SK-N-SH treated with all-trans-retinoic acid at 6 μM for 48 hours (cell line): ENCODE results near the gene CBFA2T2.
"Not testable (repeated sequence)": the region's sequence is repeated elsewhere in the genome, so short reads cannot be mapped to it uniquely, and the experiment has no call there.

Source experiments
- ATAC-seq: fragments of 200-7000 bp; cut with Tn5 transposase; 3 replicates; pipeline ENCODE4 v1.9.1; 2020; ENCODE audit warnings: mild to moderate bottlenecking, moderate library complexity
- ARNTL ChIP-seq: fragments of 450-650 bp; formaldehyde crosslinking; IDR thresholded peaks from 2 replicates; pipeline ENCODE4 v1.5.0; 2020; ENCODE audit warnings: low read depth, mild to moderate bottlenecking, moderate library complexity, borderline replicate concordance
- BACH2 ChIP-seq: fragments of 250-450 bp; sonication (Bioruptor Pico); IDR thresholded peaks from 2 replicates; pipeline ENCODE4 v1.9.0; 2021; ENCODE audit warnings: mild to moderate bottlenecking, borderline replicate concordance
- CSDC2 ChIP-seq: fragments of 250-450 bp; sonication (Bioruptor Pico); IDR thresholded peaks from 2 replicates; pipeline ENCODE4 v1.5.0; 2020; ENCODE audit warnings: mild to moderate bottlenecking, moderate library complexity
- ESRRG ChIP-seq: fragments of 250-450 bp; sonication (Bioruptor Pico); IDR thresholded peaks from 2 replicates; pipeline ENCODE4 v1.6.1; 2021; ENCODE audit warnings: mild to moderate bottlenecking
- ISL1 ChIP-seq: fragments of 250-450 bp; sonication (Bioruptor Pico); IDR thresholded peaks from 2 replicates; pipeline ENCODE4 v2.1.2; 2022; ENCODE audit warnings: mild to moderate bottlenecking, moderate library complexity
- OSR1 ChIP-seq: fragments of 250-450 bp; sonication (Bioruptor Pico); IDR thresholded peaks from 2 replicates; pipeline ENCODE4 v1.8.0; 2022; ENCODE audit warnings: moderate library complexity, mild to moderate bottlenecking, inconsistent platforms
- PPARA ChIP-seq: fragments of 250-450 bp; sonication (Bioruptor Pico); IDR thresholded peaks from 2 replicates; pipeline ENCODE4 v1.5.0; 2020; ENCODE audit warnings: mild to moderate bottlenecking, borderline replicate concordance
- RARB ChIP-seq: fragments of 250-450 bp; sonication (Bioruptor Pico); IDR thresholded peaks from 2 replicates; pipeline ENCODE4 v1.8.0; 2021; ENCODE audit warnings: mild to moderate bottlenecking, moderate library complexity
- SNAI2 ChIP-seq: fragments of 250-450 bp; sonication (Bioruptor Pico); IDR thresholded peaks from 2 replicates; pipeline ENCODE4 v1.5.0; 2020; ENCODE audit warnings: mild to moderate bottlenecking, moderate library complexity
- TCF4 ChIP-seq: fragments of 250-450 bp; sonication (Bioruptor Pico); IDR thresholded peaks from 2 replicates; pipeline ENCODE4 v1.8.0; 2021; ENCODE audit warnings: mild to moderate bottlenecking, moderate library complexity, borderline replicate concordance
- ZFP3 ChIP-seq: fragments of 250-450 bp; sonication (Bioruptor Pico); IDR thresholded peaks from 2 replicates; pipeline ENCODE4 v1.5.0; 2020; ENCODE audit warnings: mild to moderate bottlenecking, moderate library complexity
- ZFP30 ChIP-seq: fragments of 450-650 bp; formaldehyde crosslinking; IDR thresholded peaks from 2 replicates; pipeline ENCODE4 v1.5.0; 2022; ENCODE audit warnings: mild to moderate bottlenecking, moderate library complexity
- ZNF565 ChIP-seq: fragments of 450-650 bp; formaldehyde crosslinking; conservative IDR thresholded peaks from 2 replicates; pipeline ENCODE4 v1.5.0; 2020; ENCODE audit warnings: low read depth, mild to moderate bottlenecking, moderate library complexity
- ZNF70 ChIP-seq: fragments of 450-650 bp; formaldehyde crosslinking; IDR thresholded peaks from 2 replicates; pipeline ENCODE4 v1.5.0; 2020; ENCODE audit warnings: mild to moderate bottlenecking, moderate library complexity
- ZNF8 ChIP-seq: fragments of 450-650 bp; formaldehyde crosslinking; IDR thresholded peaks from 2 replicates; pipeline ENCODE4 v1.5.0; 2020; ENCODE audit warnings: mild to moderate bottlenecking, moderate library complexity
- TF ChIP-seq, protein P1 (sequence below): fragments of 250-450 bp; sonication (Bioruptor Pico); IDR thresholded peaks from 2 replicates; pipeline ENCODE4 v1.5.0; 2020; ENCODE audit warnings: mild to moderate bottlenecking, moderate library complexity
- TF ChIP-seq, protein P2 (sequence below): fragments of 250-450 bp; sonication (Bioruptor Pico); IDR thresholded peaks from 2 replicates; pipeline ENCODE4 v1.8.0; 2021; ENCODE audit warnings: low read depth, mild to moderate bottlenecking, moderate library complexity, borderline replicate concordance
- TF ChIP-seq, protein P3 (sequence below): fragments of 250-450 bp; sonication (Bioruptor Pico); IDR thresholded peaks from 2 replicates; pipeline ENCODE4 v1.5.1; 2020; ENCODE audit warnings: low read depth, mild to moderate bottlenecking, moderate library complexity
- TF ChIP-seq, protein P4 (sequence below): fragments of 250-450 bp; sonication (Bioruptor Pico); IDR thresholded peaks from 2 replicates; pipeline ENCODE4 v1.8.0; 2020; ENCODE audit warnings: mild to moderate bottlenecking, moderate library complexity, borderline replicate concordance

Gene CBFA2T2

DNA sequence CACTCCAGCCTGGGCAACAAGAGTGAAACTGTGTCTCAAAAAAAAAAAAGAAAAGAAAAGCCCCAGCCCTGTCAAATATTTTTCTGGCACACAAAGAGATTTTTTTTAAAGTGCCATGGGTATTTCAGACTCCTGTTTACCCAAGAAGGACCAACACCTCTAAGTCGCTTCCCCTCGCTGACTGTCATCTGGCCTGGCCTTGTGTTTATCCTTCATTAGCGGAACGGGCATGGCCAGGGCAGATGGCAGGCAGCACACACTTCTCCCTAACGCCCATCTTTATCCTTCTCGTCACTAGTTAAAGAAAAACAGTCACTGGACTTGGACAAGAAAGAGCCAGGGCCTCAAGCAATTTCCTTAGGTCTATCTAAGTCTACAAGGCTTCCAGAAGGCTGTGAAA lies 7.3 kb upstream of the CBFA2T2 start:
- no peak for ATAC-seq
- TF ChIP-seq, protein P1, sequence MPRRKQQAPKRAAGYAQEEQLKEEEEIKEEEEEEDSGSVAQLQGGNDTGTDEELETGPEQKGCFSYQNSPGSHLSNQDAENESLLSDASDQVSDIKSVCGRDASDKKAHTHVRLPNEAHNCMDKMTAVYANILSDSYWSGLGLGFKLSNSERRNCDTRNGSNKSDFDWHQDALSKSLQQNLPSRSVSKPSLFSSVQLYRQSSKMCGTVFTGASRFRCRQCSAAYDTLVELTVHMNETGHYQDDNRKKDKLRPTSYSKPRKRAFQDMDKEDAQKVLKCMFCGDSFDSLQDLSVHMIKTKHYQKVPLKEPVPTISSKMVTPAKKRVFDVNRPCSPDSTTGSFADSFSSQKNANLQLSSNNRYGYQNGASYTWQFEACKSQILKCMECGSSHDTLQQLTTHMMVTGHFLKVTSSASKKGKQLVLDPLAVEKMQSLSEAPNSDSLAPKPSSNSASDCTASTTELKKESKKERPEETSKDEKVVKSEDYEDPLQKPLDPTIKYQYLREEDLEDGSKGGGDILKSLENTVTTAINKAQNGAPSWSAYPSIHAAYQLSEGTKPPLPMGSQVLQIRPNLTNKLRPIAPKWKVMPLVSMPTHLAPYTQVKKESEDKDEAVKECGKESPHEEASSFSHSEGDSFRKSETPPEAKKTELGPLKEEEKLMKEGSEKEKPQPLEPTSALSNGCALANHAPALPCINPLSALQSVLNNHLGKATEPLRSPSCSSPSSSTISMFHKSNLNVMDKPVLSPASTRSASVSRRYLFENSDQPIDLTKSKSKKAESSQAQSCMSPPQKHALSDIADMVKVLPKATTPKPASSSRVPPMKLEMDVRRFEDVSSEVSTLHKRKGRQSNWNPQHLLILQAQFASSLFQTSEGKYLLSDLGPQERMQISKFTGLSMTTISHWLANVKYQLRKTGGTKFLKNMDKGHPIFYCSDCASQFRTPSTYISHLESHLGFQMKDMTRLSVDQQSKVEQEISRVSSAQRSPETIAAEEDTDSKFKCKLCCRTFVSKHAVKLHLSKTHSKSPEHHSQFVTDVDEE: no peak
- no peak for TF ChIP-seq ZFP3 (CRISPR knock-in tag)
- no peak for TF ChIP-seq PPARA
- TF ChIP-seq SNAI2 (CRISPR knock-in tag): no peak
- no peak for TF ChIP-seq TCF4 (CRISPR knock-in tag)
- no peak for TF ChIP-seq ESRRG (CRISPR knock-in tag)
- TF ChIP-seq RARB: no peak
- no peak for TF ChIP-seq BACH2 (CRISPR knock-in tag)

DNA sequence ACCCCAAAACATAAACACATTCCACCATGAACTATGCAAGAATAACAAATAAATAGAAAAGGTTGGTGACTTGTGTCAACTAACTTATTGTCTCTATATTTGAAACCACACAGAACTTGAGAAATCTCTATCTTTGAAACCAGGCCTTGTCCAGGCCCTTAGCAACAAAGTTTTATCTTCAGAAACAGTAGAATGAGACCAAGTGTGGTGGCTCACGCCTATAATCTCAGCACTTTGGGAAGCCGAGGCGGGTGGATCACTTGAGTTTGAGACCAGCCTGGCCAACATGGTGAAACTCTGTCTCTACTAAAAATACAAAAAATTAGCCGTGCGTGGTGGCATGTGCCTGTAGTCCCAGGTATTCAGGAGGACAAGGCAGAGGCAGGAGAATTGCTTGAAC lies 6.7 kb upstream of the CBFA2T2 start:
- ATAC-seq: not testable (repeated sequence)

DNA sequence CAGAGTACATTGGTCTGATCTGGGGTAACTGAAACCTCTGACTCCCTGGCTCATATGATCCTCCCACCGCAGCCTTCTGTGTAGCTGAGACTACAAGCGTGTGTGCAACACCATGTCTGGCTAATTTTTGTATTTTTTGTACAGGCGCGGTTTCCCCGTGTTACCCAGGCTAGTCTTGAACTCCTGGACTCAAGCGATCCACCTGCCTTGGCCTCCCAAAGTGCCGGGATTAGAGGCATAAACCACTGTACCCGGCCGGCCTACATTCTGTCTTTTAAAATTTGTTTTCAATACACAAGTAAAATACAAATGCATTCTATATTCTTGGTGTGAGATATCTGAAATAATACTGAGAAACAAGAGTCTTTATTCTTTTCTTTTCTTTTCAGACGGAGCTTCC lies 1.7 kb upstream of the CBFA2T2 start:
- ATAC-seq: no peak
- TF ChIP-seq OSR1 (CRISPR knock-in tag): no peak
- no peak for TF ChIP-seq ARNTL (CRISPR knock-in tag)

DNA sequence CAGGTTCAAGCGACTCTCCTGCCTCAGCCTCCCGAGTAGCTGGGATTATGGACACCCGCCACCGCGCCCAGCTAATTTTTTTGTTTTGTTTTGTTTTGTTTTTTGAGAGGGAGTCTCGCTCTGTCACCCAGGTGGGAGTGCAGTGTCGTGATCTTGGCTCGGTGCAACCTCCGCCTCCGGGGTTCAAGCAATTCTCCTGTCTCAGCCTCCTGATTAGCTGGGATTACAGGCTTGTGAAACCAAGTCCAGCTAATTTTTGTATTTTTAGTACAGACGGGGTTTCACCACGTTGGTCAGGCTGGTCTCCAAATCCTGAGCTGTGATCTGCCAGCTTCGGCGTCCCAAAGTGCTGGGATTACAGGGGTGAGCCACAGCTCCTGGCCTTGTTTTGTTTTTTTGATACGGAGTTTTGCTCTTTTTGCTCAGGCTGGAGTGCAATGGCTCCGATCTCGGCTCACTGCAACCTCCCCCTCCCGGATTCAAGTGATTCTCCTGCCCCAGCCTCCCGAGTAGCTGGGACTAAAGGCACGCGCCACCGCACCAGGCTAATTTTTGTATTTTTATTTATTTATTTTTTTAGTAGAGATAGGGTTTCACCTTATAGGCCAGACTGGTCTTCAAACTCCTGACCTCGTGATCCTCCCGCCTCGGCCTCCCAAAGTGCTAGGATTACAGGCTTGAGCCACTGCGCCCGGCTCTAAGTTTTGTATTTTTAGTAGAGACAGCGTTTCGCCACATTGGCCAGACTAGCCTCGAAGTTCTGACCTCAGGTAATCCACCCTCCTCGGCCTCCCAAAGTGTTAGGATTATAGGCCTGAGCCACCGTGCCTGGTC lies 1.0 kb upstream of the CBFA2T2 start:
- ATAC-seq: not testable (repeated sequence)

DNA sequence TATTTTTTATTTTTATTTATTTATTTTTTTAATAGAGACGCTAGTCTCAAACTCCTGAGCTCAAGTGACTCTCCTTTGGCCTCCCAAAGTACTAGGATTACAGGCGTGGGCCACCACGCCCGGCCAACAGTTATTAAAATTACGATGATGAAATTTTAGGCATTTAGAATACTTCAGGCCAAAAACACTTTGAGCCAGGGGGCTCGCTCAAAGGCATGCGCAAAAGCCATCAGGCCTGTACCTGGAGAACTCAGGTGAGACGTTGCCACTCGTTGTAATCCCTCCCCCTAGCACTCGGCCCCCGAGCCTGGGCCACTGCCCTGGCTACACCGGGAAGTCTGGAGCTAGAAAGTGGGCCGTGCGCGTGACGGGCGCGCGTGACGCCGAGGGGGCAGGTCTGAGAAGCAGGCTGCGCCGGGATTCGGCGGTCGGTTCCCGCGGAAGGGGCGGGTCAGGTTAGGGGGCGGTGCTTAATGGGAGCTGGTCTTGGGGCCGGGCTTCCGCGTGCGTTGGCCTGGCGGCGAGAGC lies 337 bp upstream of the CBFA2T2 start:
- TF ChIP-seq, protein P2, sequence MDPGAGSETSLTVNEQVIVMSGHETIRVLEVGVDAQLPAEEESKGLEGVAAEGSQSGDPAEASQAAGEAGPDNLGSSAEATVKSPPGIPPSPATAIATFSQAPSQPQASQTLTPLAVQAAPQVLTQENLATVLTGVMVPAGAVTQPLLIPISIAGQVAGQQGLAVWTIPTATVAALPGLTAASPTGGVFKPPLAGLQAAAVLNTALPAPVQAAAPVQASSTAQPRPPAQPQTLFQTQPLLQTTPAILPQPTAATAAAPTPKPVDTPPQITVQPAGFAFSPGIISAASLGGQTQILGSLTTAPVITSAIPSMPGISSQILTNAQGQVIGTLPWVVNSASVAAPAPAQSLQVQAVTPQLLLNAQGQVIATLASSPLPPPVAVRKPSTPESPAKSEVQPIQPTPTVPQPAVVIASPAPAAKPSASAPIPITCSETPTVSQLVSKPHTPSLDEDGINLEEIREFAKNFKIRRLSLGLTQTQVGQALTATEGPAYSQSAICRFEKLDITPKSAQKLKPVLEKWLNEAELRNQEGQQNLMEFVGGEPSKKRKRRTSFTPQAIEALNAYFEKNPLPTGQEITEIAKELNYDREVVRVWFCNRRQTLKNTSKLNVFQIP (CRISPR knock-in tag): no peak
- TF ChIP-seq, protein P3, sequence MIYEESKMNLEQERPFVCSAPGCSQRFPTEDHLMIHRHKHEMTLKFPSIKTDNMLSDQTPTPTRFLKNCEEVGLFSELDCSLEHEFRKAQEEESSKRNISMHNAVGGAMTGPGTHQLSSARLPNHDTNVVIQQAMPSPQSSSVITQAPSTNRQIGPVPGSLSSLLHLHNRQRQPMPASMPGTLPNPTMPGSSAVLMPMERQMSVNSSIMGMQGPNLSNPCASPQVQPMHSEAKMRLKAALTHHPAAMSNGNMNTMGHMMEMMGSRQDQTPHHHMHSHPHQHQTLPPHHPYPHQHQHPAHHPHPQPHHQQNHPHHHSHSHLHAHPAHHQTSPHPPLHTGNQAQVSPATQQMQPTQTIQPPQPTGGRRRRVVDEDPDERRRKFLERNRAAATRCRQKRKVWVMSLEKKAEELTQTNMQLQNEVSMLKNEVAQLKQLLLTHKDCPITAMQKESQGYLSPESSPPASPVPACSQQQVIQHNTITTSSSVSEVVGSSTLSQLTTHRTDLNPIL: no peak
- TF ChIP-seq BACH2 (CRISPR knock-in tag): no peak
- TF ChIP-seq CSDC2: no peak
- no peak for TF ChIP-seq ZNF70 (CRISPR knock-in tag)
- TF ChIP-seq RARB: no peak
- no peak for TF ChIP-seq ZNF8 (CRISPR knock-in tag)
- TF ChIP-seq ISL1 (CRISPR knock-in tag): no peak
- TF ChIP-seq, protein P4, sequence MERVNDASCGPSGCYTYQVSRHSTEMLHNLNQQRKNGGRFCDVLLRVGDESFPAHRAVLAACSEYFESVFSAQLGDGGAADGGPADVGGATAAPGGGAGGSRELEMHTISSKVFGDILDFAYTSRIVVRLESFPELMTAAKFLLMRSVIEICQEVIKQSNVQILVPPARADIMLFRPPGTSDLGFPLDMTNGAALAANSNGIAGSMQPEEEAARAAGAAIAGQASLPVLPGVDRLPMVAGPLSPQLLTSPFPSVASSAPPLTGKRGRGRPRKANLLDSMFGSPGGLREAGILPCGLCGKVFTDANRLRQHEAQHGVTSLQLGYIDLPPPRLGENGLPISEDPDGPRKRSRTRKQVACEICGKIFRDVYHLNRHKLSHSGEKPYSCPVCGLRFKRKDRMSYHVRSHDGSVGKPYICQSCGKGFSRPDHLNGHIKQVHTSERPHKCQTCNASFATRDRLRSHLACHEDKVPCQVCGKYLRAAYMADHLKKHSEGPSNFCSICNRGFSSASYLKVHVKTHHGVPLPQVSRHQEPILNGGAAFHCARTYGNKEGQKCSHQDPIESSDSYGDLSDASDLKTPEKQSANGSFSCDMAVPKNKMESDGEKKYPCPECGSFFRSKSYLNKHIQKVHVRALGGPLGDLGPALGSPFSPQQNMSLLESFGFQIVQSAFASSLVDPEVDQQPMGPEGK (CRISPR knock-in tag): no peak
- TF ChIP-seq ZFP30 (CRISPR knock-in tag): no peak
- no peak for TF ChIP-seq ARNTL (CRISPR knock-in tag)
- no peak for TF ChIP-seq ZNF565 (CRISPR knock-in tag)
- no peak for TF ChIP-seq ESRRG (CRISPR knock-in tag)
- peak; percentile 97 for ATAC-seq
